Tibial nerve (tissue), 4 donors: ENCODE results near the gene PRDM2. TPM values are rescaled to one million over a fixed set of nuclear protein-coding genes. Genes with fewer than 3 reads are reported as not detected.

Experiments used
- DNase-seq, 2 donors: peaks; one replicate each; pipeline ENCODE4 v3.0.0-alpha.2; 2019; ENCODE audit warnings: low spot score in 2 of 2
- H3K27ac ChIP-seq, 4 donors: fragments of 200-600 bp; sonication (generic) in 3 of 4; one replicate each; pipeline ENCODE4 v1.5.1; 2017 to 2019; ENCODE audit warnings: mild to moderate bottlenecking in 1 of 4
- H3K27me3 ChIP-seq, 2 donors: fragments of 200-600 bp; sonication (generic) in 1 of 2; one replicate each; pipeline versions ENCODE4 v1.5.1 to v1.6.0; 2017 to 2019
- H3K36me3 ChIP-seq, 3 donors: fragments of 200-600 bp; sonication (generic); one replicate each; pipeline ENCODE4 v1.5.1; 2018 to 2019
- H3K4me1 ChIP-seq, 4 donors: fragments of 200-600 bp; sonication (generic) in 3 of 4; one replicate each; pipeline ENCODE4 v1.5.1; 2017 to 2019
- H3K4me3 ChIP-seq, 4 donors: fragments of 200-600 bp; sonication (generic) in 3 of 4; one replicate each; pipeline ENCODE4 v1.5.1; 2017 to 2019; ENCODE audit warnings: mild to moderate bottlenecking in 1 of 4, moderate library complexity in 1 of 4
- H3K9me3 ChIP-seq, 4 donors: fragments of 200-600 bp; sonication (generic) in 3 of 4; one replicate each; pipeline ENCODE4 v1.5.1; 2017 to 2019
- CTCF ChIP-seq, 5 experiments: fragments of 200-600 bp in 3 of 5; fragments of 450-650 bp in 2 of 5; sonication (generic) in 3 of 5; IDR thresholded peaks; one replicate each; pipeline ENCODE4 v1.5.1; 2016 to 2019; ENCODE audit warnings: antibody characterized with exemption in 5 of 5, mild to moderate bottlenecking in 3 of 5, moderate library complexity in 2 of 5
- EP300 ChIP-seq, 2 donors: sonication (generic); formaldehyde crosslinking; IDR thresholded peaks; one replicate each; pipeline ENCODE4 v1.6.1; 2017; ENCODE audit warnings: antibody characterized with exemption in 2 of 2, mild to moderate bottlenecking in 1 of 2
- POLR2A ChIP-seq, 2 donors: fragments of 450-650 bp; IDR thresholded peaks; one replicate each; pipeline ENCODE4 v1.6.1; 2017; ENCODE audit warnings: antibody characterized with exemption in 2 of 2, mild to moderate bottlenecking in 2 of 2, moderate library complexity in 2 of 2
- WGBS, 2 donors: methylation state at CpG; one replicate each; pipeline ENCODE4 v1.1.5; 2018; 5-methylcytosine and 5-hydroxymethylcytosine counted together
- total RNA-seq, 4 donors: library from RNA; depleted of rRNA; stranded (reverse); fragments of >200 nt; gene quantifications; one replicate each; pipeline ENCODE4 v1.1.0, GENCODE V29; 2016

PRDM2 gene
- total RNA-seq, 4 donors from 2014 or later = 26.4 to 48.8 (median 46.5) TPM

GRCh38 chr1:13759072-13759471 lies 59.1 kb downstream of the PRDM2 start:
- Histone ChIP-seq H3K27ac (no peak overlapping the region), H3K27me3 (no peaks in the 10 kb centered on the region), H3K36me3 (no peaks in the 10 kb centered on the region), H3K9me3 (no peaks in the 10 kb centered on the region), H3K4me1 (peaks cover 0 to 91% (median 18%) of the 10 kb centered on the region in 4 donors), H3K4me3 (no peak overlapping the region)
- no peak for DNase-seq
- no peak for TF ChIP-seq CTCF (IDR thresholded peaks at IDR 0.05)
- 56 to 67% methylated on average over 4 of the region's 4 CpGs for WGBS, 2 donors

- Histone ChIP-seq H3K27me3 (no peaks in the 10 kb centered on the region), H3K27ac (no peak overlapping the region), H3K36me3 (no peaks in the 10 kb centered on the region), H3K4me3 (no peak overlapping the region), H3K4me1 (peaks cover 0 to 91% (median 25%) of the 10 kb centered on the region in 4 donors), H3K9me3 (no peaks in the 10 kb centered on the region)
- DNase-seq = no peak
- TF ChIP-seq POLR2A (IDR thresholded peaks at IDR 0.05) (no peak), CTCF (IDR thresholded peaks at IDR 0.05) (no peak)
- WGBS, 2 donors = 93 to 96% methylated on average over 2 of the region's 2 CpGs
Measured at GRCh38 chr1:13760340-13760739, 60.4 kb downstream of the PRDM2 start.

- TF ChIP-seq POLR2A (IDR thresholded peaks at IDR 0.05) (no peak), EP300 (IDR thresholded peaks at IDR 0.05) (no peak), CTCF (IDR thresholded peaks at IDR 0.05) (no peak)
- WGBS, 2 donors = 76% methylated on average over 5 of the region's 5 CpGs
- Histone ChIP-seq H3K27ac (no peak overlapping the region), H3K36me3 (no peaks in the 10 kb centered on the region), H3K27me3 (no peaks in the 10 kb centered on the region), H3K4me3 (no peak overlapping the region), H3K9me3 (no peaks in the 10 kb centered on the region), H3K4me1 (peaks cover 0 to 95% (median 25%) of the 10 kb centered on the region in 4 donors)
- DNase-seq = no peak
Measured at GRCh38 chr1:13760921-13761320, 60.9 kb downstream of the PRDM2 start.

- H3K9me3 ChIP-seq = no peaks in the 10 kb centered on the region
- H3K27ac ChIP-seq = no peak overlapping the region
- H3K4me1 ChIP-seq = peaks cover 0 to 93% (median 26%) of the 10 kb centered on the region in 4 donors
- WGBS, 2 donors = 71 to 73% methylated on average over 9 of the region's 9 CpGs
- no peaks in the 10 kb centered on the region for H3K27me3 ChIP-seq
- H3K36me3 ChIP-seq = no peaks in the 10 kb centered on the region
- DNase-seq = no peak
- no peak for TF ChIP-seq POLR2A (IDR thresholded peaks at IDR 0.05)
- no peak for TF ChIP-seq EP300 (IDR thresholded peaks at IDR 0.05)
- no peak for TF ChIP-seq CTCF (IDR thresholded peaks at IDR 0.05)
- H3K4me3 ChIP-seq = no peak overlapping the region
Measured at GRCh38 chr1:13761883-13762282, 61.9 kb downstream of the PRDM2 start.

- WGBS, 2 donors = 79 to 89% methylated on average over 8 of the region's 8 CpGs
- Histone ChIP-seq H3K9me3 (no peaks in the 10 kb centered on the region), H3K27ac (no peak overlapping the region), H3K4me3 (no peak overlapping the region), H3K27me3 (no peaks in the 10 kb centered on the region), H3K36me3 (no peaks in the 10 kb centered on the region), H3K4me1 (peaks cover 0 to 86% (median 27%) of the 10 kb centered on the region in 4 donors)
- DNase-seq = no peak
- TF ChIP-seq EP300 (IDR thresholded peaks at IDR 0.05) (no peak), CTCF (IDR thresholded peaks at IDR 0.05) (no peak), POLR2A (IDR thresholded peaks at IDR 0.05) (no peak)
Measured at GRCh38 chr1:13762642-13763041, 62.7 kb downstream of the PRDM2 start.
